Aorta (tissue), 5 donors: ENCODE data around the gene ANKRD2. TPM values are rescaled to one million over a fixed set of nuclear protein-coding genes. Genes with fewer than 3 reads are reported as not detected.

Source experiments
- ATAC-seq: fragments of 200-7000 bp; cut with Tn5 transposase; one replicate; pipeline ENCODE4 v1.9.1; 2022; ENCODE audit warnings: moderate library complexity; ENCODE audit not compliant: low FRiP score
- DNase-seq, 2 donors: peaks; one replicate each; pipeline ENCODE4 v3.0.0-alpha.2; 2020
- H3K27ac ChIP-seq, 2 donors: one replicate each; pipeline ENCODE4 v1.5.1; 2013; ENCODE audit warnings: low read length in 2 of 2, mild to moderate bottlenecking in 2 of 2, moderate library complexity in 2 of 2, control low read depth in 1 of 2, inconsistent platforms in 1 of 2, low read depth in 1 of 2
- H3K27me3 ChIP-seq, 2 donors: one replicate each; pipeline ENCODE4 v1.6.1; 2013; ENCODE audit warnings: control low read depth in 1 of 2, low read length in 1 of 2, mild to moderate bottlenecking in 1 of 2, moderate library complexity in 1 of 2; ENCODE audit not compliant: insufficient read depth in 2 of 2, control insufficient read depth in 1 of 2
- H3K36me3 ChIP-seq, 2 donors: one replicate each; pipeline ENCODE4 v1.6.1; 2013; ENCODE audit warnings: control low read depth in 1 of 2, low read length in 1 of 2, mild to moderate bottlenecking in 1 of 2; ENCODE audit not compliant: insufficient read depth in 2 of 2, control insufficient read depth in 1 of 2
- H3K4me1 ChIP-seq, 2 donors: one replicate each; pipeline ENCODE4 v1.6.1; 2013; ENCODE audit warnings: low read length in 2 of 2, control low read depth in 1 of 2, mild to moderate bottlenecking in 1 of 2, moderate library complexity in 1 of 2; ENCODE audit not compliant: insufficient read depth in 2 of 2, control insufficient read depth in 1 of 2
- H3K4me3 ChIP-seq, 2 donors: one replicate each; pipeline ENCODE4 v1.5.1; 2013; ENCODE audit warnings: low read length in 2 of 2, control low read depth in 1 of 2, mild to moderate bottlenecking in 1 of 2
- H3K9me3 ChIP-seq: one replicate; pipeline ENCODE4 v1.6.1; 2013; ENCODE audit warnings: mild to moderate bottlenecking, low read length; ENCODE audit not compliant: control insufficient read depth
- WGBS, 2 donors: extraction: QIAGEN DNeasy Blood & Tissue Kit; methylation state at CpG; one replicate each; pipeline ENCODE4 v1.1.7; 2013; 5-methylcytosine and 5-hydroxymethylcytosine counted together
- intact Hi-C, 2 donors: fragments of 100-400 bp; cut with DNase I; formaldehyde crosslinking; loops; one replicate each; pipeline versions ENCODE4 v1.14.2 to v1.15.0; 2022
- polyA plus RNA-seq, 2 donors: library from polyadenylated mRNA; stranded (reverse); fragments of 200-250 nt; gene quantifications; one replicate each; pipeline ENCODE4 v1.2.3, GENCODE V29; 2013
- total RNA-seq, 2 donors: library from RNA; stranded (reverse); fragmentation: NEBNext Ultra II Directional; extraction: Animal tissue kit (Norgen Biotek cat#: 25700); gene quantifications; one replicate each; pipeline ENCODE4 v1.2.1, GENCODE V29; 2021
- donor health status: healthy with polysubstance abuse.
- donor health status: Bipolar disorder and iron deficiency.
- donor health status: DM: no; HTN: no; CAD: no.
- donor health status: DM: no; HTN: no; CAD: no.
- donor health status: DM: yes; HTN: yes; CAD: no.

The ANKRD2 gene
- total and polyA plus RNA-seq, 4 donors: 0.39 to 3.1 (median 1.1) TPM

DNA sequence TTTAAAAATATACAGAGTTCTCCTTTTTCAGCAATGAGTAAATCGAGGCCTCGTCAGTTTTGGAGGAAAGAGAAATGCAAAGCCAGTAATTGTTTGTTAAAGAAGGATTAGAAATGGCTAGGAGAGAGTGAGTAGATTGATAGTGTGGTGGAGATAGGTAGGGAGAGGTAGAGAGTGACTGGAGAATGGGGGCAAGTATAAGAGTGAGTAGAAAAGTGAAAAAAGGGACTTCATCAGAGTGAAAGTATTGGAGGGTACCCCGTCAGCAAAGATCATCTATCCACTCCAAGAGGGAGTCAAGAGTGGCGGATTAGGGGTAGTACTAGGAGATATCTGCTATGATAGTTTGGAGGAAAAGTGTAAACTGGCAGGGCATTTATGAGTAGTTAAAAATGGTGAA lies 9.2 kb upstream of the ANKRD2 start:
- no peak overlapping the region for H3K4me3 ChIP-seq
- no peak for ATAC-seq
- H3K36me3 ChIP-seq: no peaks in the 10 kb centered on the region
- no peaks in the 10 kb centered on the region for H3K9me3 ChIP-seq
- intact Hi-C loops: no loop called here
- 94 to 97% methylated on average over 4 of the region's 4 CpGs for WGBS, 2 donors
- H3K27me3 ChIP-seq: no peaks in the 10 kb centered on the region
- H3K4me1 ChIP-seq: peaks cover 0 to 3% of the 10 kb centered on the region in 2 donors
- no peak overlapping the region for H3K27ac ChIP-seq
- no peak for DNase-seq

DNA sequence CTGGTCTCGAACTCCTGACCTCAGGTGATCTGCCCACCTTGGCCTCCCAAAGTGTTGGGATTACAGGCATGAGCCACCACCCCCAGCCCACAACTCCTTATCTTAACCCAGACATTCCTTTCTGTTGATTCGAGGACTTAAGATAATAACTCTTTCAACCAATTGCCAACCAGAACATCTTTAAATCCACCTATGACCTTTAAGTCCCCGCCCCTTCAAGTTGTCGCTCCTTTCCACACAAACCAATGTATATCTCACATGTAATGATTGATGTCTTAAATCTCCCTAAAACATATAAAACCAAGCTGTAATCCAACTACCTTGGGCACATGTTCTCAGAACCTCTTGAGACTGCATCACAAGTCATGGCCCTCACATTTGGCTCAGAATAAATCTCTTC lies 7.8 kb upstream of the ANKRD2 start:
- no peaks in the 10 kb centered on the region for H3K27me3 ChIP-seq
- no peak overlapping the region for H3K4me3 ChIP-seq
- 81 to 82% methylated on average over 4 of the region's 4 CpGs for WGBS, 2 donors
- intact Hi-C loops: no loop called here
- ATAC-seq: no peak
- no peaks in the 10 kb centered on the region for H3K9me3 ChIP-seq
- H3K4me1 ChIP-seq: peaks cover 0 to 3% of the 10 kb centered on the region in 2 donors
- H3K27ac ChIP-seq: no peak overlapping the region
- H3K36me3 ChIP-seq: no peaks in the 10 kb centered on the region
- DNase-seq: no peak

DNA sequence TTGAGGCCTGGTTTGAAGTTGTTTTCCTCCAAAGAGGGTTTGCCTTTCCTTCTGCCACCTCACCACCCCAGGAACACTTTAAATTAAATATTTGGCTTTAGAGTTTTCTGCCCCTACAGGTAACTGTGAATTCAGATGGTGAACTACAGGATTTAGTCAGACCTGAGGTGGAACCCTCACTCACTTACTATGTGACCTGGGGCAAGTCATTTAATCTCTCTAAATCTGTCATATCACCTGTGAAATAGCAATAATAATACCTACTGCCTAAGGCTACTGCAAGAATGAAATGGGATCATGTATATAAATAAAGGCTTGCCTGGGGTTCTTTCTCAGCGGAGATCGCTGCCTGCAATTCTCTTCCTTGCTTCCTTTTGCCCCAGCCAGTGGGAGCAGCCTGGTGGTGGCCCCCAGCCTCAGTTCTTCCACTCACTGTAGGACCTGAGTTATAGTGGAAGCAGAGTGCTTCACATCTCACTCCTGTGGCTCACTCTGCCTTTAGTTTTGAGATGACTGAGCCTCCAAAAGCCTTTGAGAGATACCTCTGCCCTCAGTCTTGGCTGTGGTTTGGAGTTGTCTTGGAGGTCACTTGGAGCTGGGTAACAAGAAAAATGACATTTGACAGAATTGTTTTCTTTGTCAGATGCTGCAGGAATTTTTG lies 6.1 kb upstream of the ANKRD2 start:
- Histone ChIP-seq H3K36me3 (peaks cover 2 to 6% of the 10 kb centered on the region in 2 donors), H3K4me1 (peaks cover 0 to 3% of the 10 kb centered on the region in 2 donors), H3K4me3 (no peak overlapping the region), H3K27me3 (no peaks in the 10 kb centered on the region), H3K9me3 (no peaks in the 10 kb centered on the region), H3K27ac (no peak overlapping the region)
- ATAC-seq (no peak), DNase-seq (peak in 1 of 2 donors; percentile 2)
- intact Hi-C loops: no loop called here
- 90 to 93% methylated on average over 2 of the region's 2 CpGs for WGBS, 2 donors

DNA sequence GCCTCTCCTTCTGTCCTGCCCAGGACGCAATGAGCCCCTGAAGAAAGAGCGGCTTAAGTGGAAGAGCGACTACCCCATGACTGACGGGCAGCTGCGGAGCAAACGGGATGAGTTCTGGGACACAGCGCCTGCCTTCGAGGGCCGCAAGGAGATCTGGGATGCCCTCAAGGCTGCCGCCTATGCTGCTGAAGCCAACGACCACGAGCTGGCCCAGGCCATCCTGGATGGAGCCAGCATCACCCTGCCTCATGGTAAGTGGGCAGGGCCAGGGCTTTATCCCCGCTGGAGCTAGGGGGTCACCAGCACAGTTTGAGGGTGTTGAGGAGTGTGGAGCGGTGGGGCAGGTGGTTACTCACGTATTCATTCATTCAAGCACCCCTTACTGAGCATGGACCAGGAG lies 4.7 kb upstream of the ANKRD2 start:
- H3K27ac ChIP-seq: no peak overlapping the region
- WGBS, 2 donors: 94 to 95% methylated on average over 15 of the region's 15 CpGs
- ATAC-seq: no peak
- peaks cover 0 to 3% of the 10 kb centered on the region in 2 donors for H3K4me1 ChIP-seq
- H3K27me3 ChIP-seq: no peaks in the 10 kb centered on the region
- H3K4me3 ChIP-seq: no peak overlapping the region
- peaks cover 2 to 6% of the 10 kb centered on the region in 2 donors for H3K36me3 ChIP-seq
- intact Hi-C loops: no loop called here
- H3K9me3 ChIP-seq: no peaks in the 10 kb centered on the region
- DNase-seq: peak in 1 of 2 donors; percentile 46

DNA sequence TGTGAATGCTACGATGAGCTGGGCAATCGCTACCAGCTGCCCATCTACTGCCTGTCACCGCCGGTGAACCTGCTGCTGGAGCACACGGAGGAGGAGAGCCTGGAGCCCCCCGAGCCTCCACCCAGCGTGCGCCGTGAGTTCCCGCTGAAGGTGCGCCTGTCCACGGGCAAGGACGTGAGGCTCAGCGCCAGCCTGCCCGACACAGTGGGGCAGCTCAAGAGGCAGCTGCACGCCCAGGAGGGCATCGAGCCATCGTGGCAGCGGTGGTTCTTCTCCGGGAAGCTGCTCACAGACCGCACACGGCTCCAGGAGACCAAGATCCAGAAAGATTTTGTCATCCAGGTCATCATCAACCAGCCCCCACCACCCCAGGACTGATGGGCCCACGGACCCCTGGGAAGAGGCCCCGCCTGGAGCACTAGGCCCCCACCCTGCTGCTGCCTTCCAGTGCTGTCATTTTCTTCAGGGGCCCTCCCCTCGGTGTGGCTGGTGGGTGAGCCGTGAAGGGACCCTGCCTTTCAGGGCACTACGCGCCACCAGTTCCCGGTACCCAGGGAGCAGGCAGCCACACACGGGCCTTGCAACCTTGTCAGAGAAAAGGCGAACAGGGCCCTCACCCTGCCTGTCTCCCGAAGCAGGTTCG lies 2.3 kb upstream of the ANKRD2 start:
- no peak overlapping the region for H3K27ac ChIP-seq
- H3K36me3 ChIP-seq: peaks cover 2 to 6% of the 10 kb centered on the region in 2 donors
- no peaks in the 10 kb centered on the region for H3K27me3 ChIP-seq
- DNase-seq: peak in 1 of 2 donors; percentile 65
- intact Hi-C loops: no loop called here
- H3K4me3 ChIP-seq: no peak overlapping the region
- no peaks in the 10 kb centered on the region for H3K4me1 ChIP-seq
- 87 to 92% methylated on average over 33 of the region's 33 CpGs for WGBS, 2 donors
- no peaks in the 10 kb centered on the region for H3K9me3 ChIP-seq
- ATAC-seq: no peak

DNA sequence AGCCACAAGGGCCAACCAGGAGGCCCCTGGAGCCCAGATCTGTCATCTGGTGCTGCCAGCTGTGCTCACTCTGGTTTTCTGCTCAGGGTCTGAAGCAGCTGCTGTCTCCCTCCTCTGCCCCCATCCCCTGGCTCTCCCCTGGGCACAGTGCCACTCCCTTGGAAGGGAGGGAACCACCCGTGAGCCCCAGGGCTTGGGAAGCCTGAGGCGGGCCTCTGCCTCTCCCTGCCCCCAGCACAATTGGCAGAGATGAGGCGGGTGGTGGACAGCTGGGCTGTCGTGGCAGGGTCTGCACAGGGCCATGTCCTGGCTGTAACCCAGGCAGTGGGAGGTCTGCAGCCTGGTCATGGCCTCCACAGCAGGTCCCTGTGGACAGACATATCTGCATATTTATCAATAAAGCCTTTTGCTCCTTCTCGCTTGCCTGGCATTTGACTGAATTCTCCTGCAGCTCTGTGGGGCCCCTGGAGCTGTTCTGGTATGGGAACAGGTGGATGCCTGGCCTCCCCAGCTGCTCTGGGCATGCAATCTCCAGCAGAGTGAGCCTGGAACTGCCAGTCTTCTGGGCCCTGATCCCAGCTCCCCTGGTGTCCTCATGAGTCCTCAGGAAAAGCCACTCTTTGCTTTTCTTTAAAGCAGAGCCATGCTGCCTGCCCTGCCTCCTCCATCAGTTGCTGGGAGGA lies 1.6 kb upstream of the ANKRD2 start:
- H3K27ac ChIP-seq: no peak overlapping the region
- peaks cover 2 to 6% of the 10 kb centered on the region in 2 donors for H3K36me3 ChIP-seq
- no peaks in the 10 kb centered on the region for H3K4me1 ChIP-seq
- peak; percentile 19 for ATAC-seq
- intact Hi-C loops: no loop called here
- 66 to 68% methylated on average over 5 of the region's 5 CpGs for WGBS, 2 donors
- H3K9me3 ChIP-seq: no peaks in the 10 kb centered on the region
- peak in 1 of 2 donors; percentile 72 for DNase-seq
- no peaks in the 10 kb centered on the region for H3K27me3 ChIP-seq
- no peak overlapping the region for H3K4me3 ChIP-seq

DNA sequence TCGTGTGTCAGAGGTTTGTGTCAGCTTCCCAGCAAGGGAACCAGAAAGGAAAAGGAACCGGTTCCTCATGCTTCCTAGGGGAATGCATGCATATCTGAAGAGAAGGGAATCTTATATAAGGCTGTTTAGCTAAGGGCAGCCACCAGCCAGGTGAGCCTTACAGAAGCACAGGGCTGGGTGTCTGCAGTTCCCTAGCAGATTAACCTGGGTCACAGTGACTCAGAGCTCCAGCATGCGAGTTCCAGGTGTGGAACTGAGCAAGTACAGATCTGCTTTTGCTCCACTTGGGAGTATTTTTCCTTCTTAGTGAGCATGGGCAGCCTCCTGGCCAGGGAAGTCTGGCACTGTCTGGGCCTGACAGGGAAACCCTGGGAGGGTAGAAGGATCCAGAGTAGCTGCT lies 957 bp upstream of the ANKRD2 start:
- ATAC-seq (no peak), DNase-seq (peak in 1 of 2 donors; percentile 41)
- Histone ChIP-seq H3K27me3 (no peaks in the 10 kb centered on the region), H3K27ac (no peak overlapping the region), H3K36me3 (peaks cover 2 to 6% of the 10 kb centered on the region in 2 donors), H3K4me3 (no peak overlapping the region), H3K9me3 (no peaks in the 10 kb centered on the region), H3K4me1 (no peaks in the 10 kb centered on the region)
- intact Hi-C loops: loop anchor here (1.0 to 2.0 kb wide), 2 partner anchors 39 to 40 kb away; no protein-coding TSS in a partner anchor
- WGBS, 2 donors: 79 to 90% methylated on average over 3 of the region's 3 CpGs

DNA sequence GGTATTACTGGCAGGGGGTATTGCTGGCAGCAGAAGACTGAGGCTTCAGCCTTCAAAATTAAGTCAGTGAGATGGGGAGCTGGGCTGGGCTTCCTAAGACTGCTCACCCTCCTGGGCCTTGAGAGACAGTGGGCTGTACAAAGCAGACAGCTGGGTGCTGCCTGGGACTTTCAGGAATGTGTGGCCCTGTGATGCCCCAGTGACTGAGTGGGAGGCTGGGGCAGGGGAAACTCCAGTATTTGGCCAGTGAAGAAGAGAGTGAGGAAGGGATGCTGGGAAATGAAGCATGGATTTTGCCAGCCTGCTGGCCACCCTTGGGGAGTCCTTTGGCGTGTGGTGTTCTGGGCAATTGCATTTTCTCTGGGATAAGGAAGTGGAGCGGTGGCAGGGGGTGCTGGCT lies 442 bp downstream of the ANKRD2 start:
- ATAC-seq (no peak), DNase-seq (peak in 1 of 2 donors; percentile 31)
- Histone ChIP-seq H3K9me3 (no peaks in the 10 kb centered on the region), H3K4me3 (no peak overlapping the region), H3K4me1 (no peaks in the 10 kb centered on the region), H3K27me3 (no peaks in the 10 kb centered on the region), H3K36me3 (peaks cover 2 to 6% of the 10 kb centered on the region in 2 donors), H3K27ac (no peak overlapping the region)
- intact Hi-C loops: loop anchor here in 1 of 2 donors (2.0 kb wide), 1 partner anchor 38 kb away; no protein-coding TSS in a partner anchor
- 96 to 97% methylated on average over 2 of the region's 2 CpGs for WGBS, 2 donors
